Endothelial cell of umbilical vein (primary cell): ENCODE data around the gene LMNA. TPM values are rescaled to one million over a fixed set of nuclear protein-coding genes. Genes with fewer than 3 reads are reported as not detected.

ENCODE experiments used
- BruUV-seq: library from RNA; stranded (reverse); fragments of 400-500 nt; replicated peaks from 2 replicates; lab custom pipeline; 2021; lab: Mats Ljungman, UMichigan
- CTCF ChIA-PET: fragments of 300-600, 350-600 bp; sonication (Branson Sonifier 250); formaldehyde crosslinking; loops from one replicate; lab custom pipeline; 2021; ENCODE audit warnings: antibody characterized with exemption, inconsistent platforms; lab: Charles Lee
- POLR2A ChIA-PET: fragments of 300-600, 350-600 bp; sonication (Branson Sonifier 250); formaldehyde crosslinking; loops from one replicate; lab custom pipeline; 2021; ENCODE audit warnings: antibody characterized with exemption, inconsistent platforms; lab: Charles Lee
- DNase-seq: peaks from one replicate; pipeline ENCODE4 v3.0.0-alpha.2; 2011; ENCODE audit warnings: low read depth, low spot score
- FAIRE-seq: peaks from 2 replicates; lab custom pipeline; 2011; peaks lifted over from hg19 to GRCh38; lab: Jason Lieb, UNC
- H2AFZ ChIP-seq: 2 replicates; pipeline ENCODE4 v1.6.0; 2012; ENCODE audit warnings: low read depth, low read length, control low read depth, inconsistent platforms
- H3K27ac ChIP-seq: 2 replicates; pipeline ENCODE4 v1.5.1; 2011; ENCODE audit warnings: low read depth, mild to moderate bottlenecking, control low read depth, low read length, moderate library complexity; ENCODE audit not compliant: insufficient read depth
- H3K27me3 ChIP-seq, 2 experiments: 2 replicates each; pipeline versions ENCODE4 v1.6.0 to v1.6.1; 2011; ENCODE audit warnings: low read length in 2 of 2, mixed read lengths in 1 of 2; ENCODE audit not compliant: control insufficient read depth in 2 of 2, insufficient read depth in 2 of 2
- H3K36me3 ChIP-seq, 2 experiments: 2 replicates in 1 of 2; 3 replicates in 1 of 2; pipeline ENCODE4 v1.5.1; 2011; ENCODE audit warnings: low read length in 2 of 2, mild to moderate bottlenecking in 1 of 2, moderate library complexity in 1 of 2; ENCODE audit not compliant: control insufficient read depth in 2 of 2, insufficient read depth in 2 of 2; ENCODE audit errors: extremely low read depth in 1 of 2
- H3K4me1 ChIP-seq: 3 replicates; pipeline ENCODE4 v1.5.1; 2011; ENCODE audit warnings: mild to moderate bottlenecking, low read length; ENCODE audit not compliant: control insufficient read depth, insufficient read depth; ENCODE audit errors: extremely low read depth
- H3K4me2 ChIP-seq: 2 replicates; pipeline ENCODE4 v1.6.1; 2011; ENCODE audit warnings: low read length, control low read depth, mixed read lengths; ENCODE audit not compliant: insufficient read depth
- H3K4me3 ChIP-seq, 3 experiments: fragments of 200-600 bp in 1 of 3; sonication (generic), shearing (Covaris generic) in 1 of 3; replicated peaks in 1 of 3; 2 replicates each; pipeline ENCODE4 v1.5.1; 2011 to 2016; ENCODE audit warnings: control low read depth in 3 of 3, low read length in 3 of 3, mild to moderate bottlenecking in 2 of 3, inconsistent platforms in 1 of 3, low read depth in 1 of 3, moderate library complexity in 1 of 3; ENCODE audit not compliant: insufficient read depth in 1 of 3
- H3K79me2 ChIP-seq: 2 replicates; pipeline ENCODE4 v1.6.0; 2012; ENCODE audit warnings: low read length, inconsistent platforms; ENCODE audit not compliant: control insufficient read depth, insufficient read depth
- H3K9ac ChIP-seq: replicated peaks from 2 replicates; pipeline ENCODE3; 2011; ENCODE audit warnings: low read length, control low read depth; ENCODE audit not compliant: insufficient read depth; ENCODE audit errors: extremely low read depth
- H3K9me1 ChIP-seq: replicated peaks from 3 replicates; pipeline ENCODE4 v1.6.0; 2011; ENCODE audit warnings: mild to moderate bottlenecking, low read length; ENCODE audit not compliant: control insufficient read depth, insufficient read depth; ENCODE audit errors: extremely low read depth
- H3K9me3 ChIP-seq: replicated peaks from 2 replicates; pipeline ENCODE4 v1.5.1; 2012; ENCODE audit warnings: low read length, inconsistent platforms; ENCODE audit not compliant: control insufficient read depth, insufficient read depth
- H4K20me1 ChIP-seq: replicated peaks from 2 replicates; pipeline ENCODE3; 2011; ENCODE audit warnings: mild to moderate bottlenecking, low read length; ENCODE audit not compliant: control insufficient read depth, insufficient read depth; ENCODE audit errors: extremely low read depth
- EZH2 ChIP-seq: IDR thresholded peaks from 2 replicates; pipeline ENCODE4 v1.6.1; 2012; ENCODE audit warnings: borderline replicate concordance, low read depth, mild to moderate bottlenecking, moderate library complexity, low read length, inconsistent platforms; ENCODE audit not compliant: severe bottlenecking
- FOS ChIP-seq: IDR thresholded peaks from 2 replicates; pipeline ENCODE4 v1.6.1; 2011; ENCODE audit warnings: mild to moderate bottlenecking, low read length, moderate library complexity, borderline replicate concordance; ENCODE audit not compliant: insufficient read depth
- GATA2 ChIP-seq: IDR thresholded peaks from 2 replicates; pipeline ENCODE4 v1.7.0; 2011; ENCODE audit warnings: low read depth, mild to moderate bottlenecking, moderate library complexity, mixed read lengths, low read length; ENCODE audit not compliant: insufficient read length, insufficient read depth
- MYC ChIP-seq: IDR thresholded peaks from one replicate; pipeline ENCODE4 v1.6.1; 2011; ENCODE audit warnings: mild to moderate bottlenecking, low read depth, low read length
- dilution Hi-C: fragments of 300-500 bp; cut with MboI; formaldehyde crosslinking; loops from one replicate; pipeline ENCODE4 v1.15.0; 2019; ENCODE audit warnings: low sequenced_read_pairs; ENCODE audit not compliant: extremely low pct_ligation_motif_present
- intact Hi-C: fragments of 100-400 bp; cut with micrococcal nuclease; formaldehyde crosslinking; loops from one replicate; pipeline ENCODE4 v1.10.0; 2022
- polyA plus RNA-seq, 4 experiments: library from polyadenylated mRNA; depleted of rRNA in 3 of 4; stranded (reverse) in 3 of 4; unstranded in 1 of 4; fragments of >200 nt; gene quantifications; 2 replicates each; pipeline versions ENCODE4 v1.2.1 to v1.2.3, GENCODE V29; 2011 to 2012; ENCODE audit warnings: missing spikeins in 1 of 4
- total RNA-seq: library from RNA; stranded (reverse); gene quantifications from 2 replicates; pipeline ENCODE4 v1.2.3, GENCODE V29; 2021
- TF ChIP-seq, protein P1 (sequence below), 2 donors: IDR thresholded peaks; 1 replicate in 1 of 2; 2 replicates in 1 of 2; pipeline ENCODE4 v1.5.1; 2011; ENCODE audit warnings: low read length in 2 of 2, mild to moderate bottlenecking in 2 of 2, moderate library complexity in 2 of 2, control low read depth in 1 of 2, inconsistent platforms in 1 of 2, low read depth in 1 of 2; ENCODE audit not compliant: insufficient read depth in 1 of 2; ENCODE audit errors: extremely low read depth in 1 of 2
- TF ChIP-seq, protein P2 (sequence below): IDR thresholded peaks from 2 replicates; pipeline ENCODE4 v1.6.1; 2011; ENCODE audit not compliant: insufficient read depth, insufficient read length

LMNA gene
- total and polyA plus RNA-seq, 2 donors (not counting 3 experiments of a cell fraction or from before 2014, with no cell fraction given) = 371 to 742 TPM

DNA sequence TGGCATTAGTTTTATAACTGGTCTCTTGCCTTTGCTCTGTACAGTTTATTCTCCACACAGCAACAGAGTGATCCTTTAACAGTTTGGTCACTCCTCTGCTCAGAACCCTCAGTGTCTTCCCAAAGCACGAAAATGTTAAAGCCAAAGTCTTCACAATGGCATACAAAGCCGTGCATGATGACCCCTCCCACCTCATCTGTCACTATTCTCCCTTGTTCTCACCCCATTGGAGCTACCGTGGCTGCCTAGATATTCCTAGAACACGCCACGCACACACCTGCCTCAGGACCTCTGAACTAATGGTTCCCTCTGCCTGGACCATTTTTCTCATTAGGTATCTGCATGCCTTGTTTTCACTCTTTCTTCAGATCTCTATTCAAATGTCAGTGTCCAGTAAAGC lies 30.2 kb downstream of the LMNA start:
- no peak overlapping the region for H3K9ac ChIP-seq
- no peak for DNase-seq
- no peaks in the 10 kb centered on the region for H3K9me1 ChIP-seq
- BruUV-seq = no TSS peak
- H2AFZ ChIP-seq = no peak overlapping the region
- no peaks in the 10 kb centered on the region for H3K9me3 ChIP-seq
- ChIA-PET CTCF (interaction anchor here (1.1 to 14.2 kb wide), 6 partner anchors 48 to 175 kb away, joined by 3 to 489 read pairs (median 11); no protein-coding TSS in a partner anchor), POLR2A (no interaction called here)
- TF ChIP-seq EZH2 (no peak), GATA2 (no peak), FOS (no peak), MYC (no peak)
- TF ChIP-seq, protein P1, sequence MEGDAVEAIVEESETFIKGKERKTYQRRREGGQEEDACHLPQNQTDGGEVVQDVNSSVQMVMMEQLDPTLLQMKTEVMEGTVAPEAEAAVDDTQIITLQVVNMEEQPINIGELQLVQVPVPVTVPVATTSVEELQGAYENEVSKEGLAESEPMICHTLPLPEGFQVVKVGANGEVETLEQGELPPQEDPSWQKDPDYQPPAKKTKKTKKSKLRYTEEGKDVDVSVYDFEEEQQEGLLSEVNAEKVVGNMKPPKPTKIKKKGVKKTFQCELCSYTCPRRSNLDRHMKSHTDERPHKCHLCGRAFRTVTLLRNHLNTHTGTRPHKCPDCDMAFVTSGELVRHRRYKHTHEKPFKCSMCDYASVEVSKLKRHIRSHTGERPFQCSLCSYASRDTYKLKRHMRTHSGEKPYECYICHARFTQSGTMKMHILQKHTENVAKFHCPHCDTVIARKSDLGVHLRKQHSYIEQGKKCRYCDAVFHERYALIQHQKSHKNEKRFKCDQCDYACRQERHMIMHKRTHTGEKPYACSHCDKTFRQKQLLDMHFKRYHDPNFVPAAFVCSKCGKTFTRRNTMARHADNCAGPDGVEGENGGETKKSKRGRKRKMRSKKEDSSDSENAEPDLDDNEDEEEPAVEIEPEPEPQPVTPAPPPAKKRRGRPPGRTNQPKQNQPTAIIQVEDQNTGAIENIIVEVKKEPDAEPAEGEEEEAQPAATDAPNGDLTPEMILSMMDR (IDR thresholded peaks at IDR 0.05; ENCODE audit: extremely low read depth in 1 of 2, insufficient read depth in 1 of 2, low read depth in 1 of 2, low read length in 2 of 2) = no peak
- TF ChIP-seq, protein P2, sequence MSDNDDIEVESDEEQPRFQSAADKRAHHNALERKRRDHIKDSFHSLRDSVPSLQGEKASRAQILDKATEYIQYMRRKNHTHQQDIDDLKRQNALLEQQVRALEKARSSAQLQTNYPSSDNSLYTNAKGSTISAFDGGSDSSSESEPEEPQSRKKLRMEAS = no peak
- no peak overlapping the region for H3K27ac ChIP-seq
- peaks cover 24% of the 10 kb centered on the region for H3K4me1 ChIP-seq
- dilution Hi-C loops = no loop called here
- peaks cover 2 to 7% of the 10 kb centered on the region in 2 experiments for H3K36me3 ChIP-seq
- no peaks in the 10 kb centered on the region for H3K79me2 ChIP-seq
- FAIRE-seq = no peak
- H3K4me2 ChIP-seq = no peak overlapping the region
- H3K27me3 ChIP-seq = no peaks in the 10 kb centered on the region
- intact Hi-C loops = no loop called here
- no peak overlapping the region for H3K4me3 ChIP-seq
- H4K20me1 ChIP-seq = no peaks in the 10 kb centered on the region
